GM12878 (cell line): Measurements from ENCODE around the gene ENTPD3. TPM values are rescaled to one million over a fixed set of nuclear protein-coding genes. Genes with fewer than 3 reads are reported as not detected.

Experiments used
- BCL11A ChIP-seq: IDR thresholded peaks from 2 replicates; pipeline ENCODE4 v1.6.1; 2011; ENCODE audit warnings: low read depth, low read length
- CBFB ChIP-seq: IDR thresholded peaks from 2 replicates; pipeline ENCODE4 v1.6.1; 2016; ENCODE audit warnings: antibody characterized with exemption, low read depth
- CEBPB ChIP-seq, 2 experiments: fragments of 150-350 bp in 1 of 2; IDR thresholded peaks; 2 replicates each; pipeline ENCODE4 v1.6.1; 2012 to 2014; ENCODE audit warnings: low read depth in 2 of 2, low read length in 2 of 2, borderline replicate concordance in 1 of 2, inconsistent platforms in 1 of 2
- ETV6 ChIP-seq, 2 experiments: fragments of 450-650 bp in 1 of 2; IDR thresholded peaks in 1 of 2; conservative IDR thresholded peaks in 1 of 2; 2 replicates each; pipeline ENCODE4 v1.6.1; 2014; ENCODE audit warnings: antibody characterized with exemption in 1 of 2, borderline replicate concordance in 1 of 2, low read depth in 1 of 2, mild to moderate bottlenecking in 1 of 2, moderate library complexity in 1 of 2
- JUNB ChIP-seq: IDR thresholded peaks from 2 replicates; pipeline ENCODE4 v1.6.1; 2016; ENCODE audit warnings: antibody characterized with exemption, mild to moderate bottlenecking
- JUND ChIP-seq: IDR thresholded peaks from 2 replicates; pipeline ENCODE4 v1.6.1; 2012; ENCODE audit warnings: low read depth, mild to moderate bottlenecking, low read length, improper control_type of control experiment, moderate library complexity
- MXI1 ChIP-seq: fragments of 150-350 bp; IDR thresholded peaks from 2 replicates; pipeline ENCODE4 v1.6.1; 2011; ENCODE audit warnings: low read depth, mild to moderate bottlenecking, inconsistent platforms, low read length, improper control_type of control experiment
- MYB ChIP-seq: fragments of 150-350 bp; IDR thresholded peaks from 2 replicates; pipeline ENCODE4 v1.6.1; 2014; ENCODE audit warnings: mild to moderate bottlenecking, low read depth, low read length, borderline replicate concordance
- PAX5 ChIP-seq: IDR thresholded peaks from 2 replicates; pipeline ENCODE4 v1.6.1; 2011; ENCODE audit warnings: low read depth, low read length, borderline replicate concordance
- PBX3 ChIP-seq: IDR thresholded peaks from 2 replicates; pipeline ENCODE4 v1.6.1; 2011; ENCODE audit warnings: mild to moderate bottlenecking, low read depth, low read length, moderate library complexity; ENCODE audit not compliant: insufficient replicate concordance
- RAD51 ChIP-seq: fragments of 450-650 bp; IDR thresholded peaks from 2 replicates; pipeline ENCODE4 v1.6.1; 2016; ENCODE audit warnings: moderate library complexity, mild to moderate bottlenecking, inconsistent platforms
- RBBP5 ChIP-seq: fragments of 200-600 bp; sonication (generic); conservative IDR thresholded peaks from 2 replicates; pipeline ENCODE4 v1.6.1; 2016
- RELA ChIP-seq: fragments of 450-650 bp; IDR thresholded peaks from 2 replicates; pipeline ENCODE4 v1.8.0; 2014; ENCODE audit warnings: borderline replicate concordance; ENCODE audit not compliant: partially characterized antibody
- SMAD1 ChIP-seq: fragments of 450-650 bp; IDR thresholded peaks from 2 replicates; pipeline ENCODE4 v1.6.1; 2018; ENCODE audit warnings: mild to moderate bottlenecking, low read depth; ENCODE audit not compliant: partially characterized antibody
- SREBF2 ChIP-seq: IDR thresholded peaks from 2 replicates; pipeline ENCODE4 v1.6.1; 2012; ENCODE audit warnings: mild to moderate bottlenecking, low read length
- TAF1 ChIP-seq: IDR thresholded peaks from 2 replicates; pipeline ENCODE4 v1.6.1; 2011; ENCODE audit warnings: mild to moderate bottlenecking, low read depth, low read length, borderline replicate concordance
- ZBTB40 ChIP-seq: fragments of 450-650 bp; IDR thresholded peaks from 2 replicates; pipeline ENCODE4 v1.6.1; 2016; ENCODE audit warnings: mild to moderate bottlenecking, moderate library complexity, borderline replicate concordance
- ZSCAN29 ChIP-seq: fragments of 450-650 bp; IDR thresholded peaks from 2 replicates; pipeline ENCODE4 v1.6.1; 2017; ENCODE audit warnings: mild to moderate bottlenecking, moderate library complexity
- polyA plus RNA-seq, 11 experiments: library from polyadenylated mRNA; depleted of rRNA in 4 of 11; unstranded in 6 of 11; stranded (reverse) in 5 of 11; fragments of >200 nt; fragmentation: Nextera tagmentation in 4 of 11; fragmentation: Illumina TruSeq in 1 of 11; extraction: Ambion mirVana in 4 of 11; extraction: Trizol in 1 of 11; gene quantifications; 1 replicate in 1 of 11; 2 replicates in 10 of 11; pipeline versions ENCODE4 v1.2.1 to v1.2.3, GENCODE V29; 2011 to 2016; ENCODE audit warnings: inconsistent platforms in 2 of 11, missing spikeins in 2 of 11, low read depth in 1 of 11
- total RNA-seq, 4 experiments: library from RNA; depleted of rRNA in 3 of 4; stranded (reverse); fragments of >200 nt in 3 of 4; fragmentation: Illumina TruSeq in 1 of 4; extraction: Trizol in 1 of 4; gene quantifications; 2 replicates each; pipeline versions ENCODE4 v1.2.1 to v1.2.3, GENCODE V29; 2013 to 2021
- TF ChIP-seq, protein P1 (sequence below): fragments of 450-650 bp; IDR thresholded peaks from 2 replicates; pipeline ENCODE4 v1.6.1; 2018; ENCODE audit warnings: borderline replicate concordance, mild to moderate bottlenecking; ENCODE audit not compliant: partially characterized antibody
- TF ChIP-seq, protein P2 (sequence below): IDR thresholded peaks from 2 replicates; pipeline ENCODE4 v1.6.1; 2011; ENCODE audit warnings: low read depth, low read length, improper control_type of control experiment, borderline replicate concordance

The ENTPD3 gene
- total and polyA plus RNA-seq, 10 of the 15 experiments (the other 5 are each of a cell fraction or from before 2014, with no cell fraction given): 0.03 TPM; not detected in 9

- TF ChIP-seq ETV6 (conservative IDR thresholded peaks at IDR 0.05 in 1 of 2, IDR thresholded peaks at IDR 0.05 in 1 of 2; ENCODE audit: borderline replicate concordance in 1 of 2, low read depth in 1 of 2) (no peak; a peak in 1 of 4 replicates), CEBPB (IDR thresholded peaks at IDR 0.05; ENCODE audit: borderline replicate concordance in 1 of 2, low read depth in 2 of 2, low read length in 2 of 2) (no peak), PBX3 (no peak), ZBTB40 (peak; percentile 83; the same call in 1 of the 2 replicates), TAF1 (peak; percentile 62; the same call in 1 of the 2 replicates), PAX5 (no peak), MYB (no peak), CBFB (no peak; the same call in 1 of the 2 replicates), JUNB (no peak), RBBP5 (no peak), SREBF2 (no peak), SMAD1 (peak; percentile 36), JUND (peak; percentile 80; the same call in 1 of the 2 replicates), MXI1 (0 out of 2 replicates have a peak, but pooled peaks have one; percentile 12), RAD51 (peak; percentile 51; the same call in 1 of the 2 replicates), BCL11A (no peak), ZSCAN29 (no peak), RELA (no peak)
- TF ChIP-seq, protein P1, sequence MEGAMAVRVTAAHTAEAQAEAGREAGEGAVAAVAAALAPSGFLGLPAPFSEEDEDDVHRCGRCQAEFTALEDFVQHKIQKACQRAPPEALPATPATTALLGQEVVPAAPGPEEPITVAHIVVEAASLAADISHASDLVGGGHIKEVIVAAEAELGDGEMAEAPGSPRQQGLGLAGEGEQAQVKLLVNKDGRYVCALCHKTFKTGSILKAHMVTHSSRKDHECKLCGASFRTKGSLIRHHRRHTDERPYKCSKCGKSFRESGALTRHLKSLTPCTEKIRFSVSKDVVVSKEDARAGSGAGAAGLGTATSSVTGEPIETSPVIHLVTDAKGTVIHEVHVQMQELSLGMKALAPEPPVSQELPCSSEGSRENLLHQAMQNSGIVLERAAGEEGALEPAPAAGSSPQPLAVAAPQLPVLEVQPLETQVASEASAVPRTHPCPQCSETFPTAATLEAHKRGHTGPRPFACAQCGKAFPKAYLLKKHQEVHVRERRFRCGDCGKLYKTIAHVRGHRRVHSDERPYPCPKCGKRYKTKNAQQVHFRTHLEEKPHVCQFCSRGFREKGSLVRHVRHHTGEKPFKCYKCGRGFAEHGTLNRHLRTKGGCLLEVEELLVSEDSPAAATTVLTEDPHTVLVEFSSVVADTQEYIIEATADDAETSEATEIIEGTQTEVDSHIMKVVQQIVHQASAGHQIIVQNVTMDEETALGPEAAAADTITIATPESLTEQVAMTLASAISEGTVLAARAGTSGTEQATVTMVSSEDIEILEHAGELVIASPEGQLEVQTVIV: no peak
- TF ChIP-seq, protein P2, sequence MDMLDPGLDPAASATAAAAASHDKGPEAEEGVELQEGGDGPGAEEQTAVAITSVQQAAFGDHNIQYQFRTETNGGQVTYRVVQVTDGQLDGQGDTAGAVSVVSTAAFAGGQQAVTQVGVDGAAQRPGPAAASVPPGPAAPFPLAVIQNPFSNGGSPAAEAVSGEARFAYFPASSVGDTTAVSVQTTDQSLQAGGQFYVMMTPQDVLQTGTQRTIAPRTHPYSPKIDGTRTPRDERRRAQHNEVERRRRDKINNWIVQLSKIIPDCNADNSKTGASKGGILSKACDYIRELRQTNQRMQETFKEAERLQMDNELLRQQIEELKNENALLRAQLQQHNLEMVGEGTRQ: no peak
Observed at GRCh38 chr3:40452876-40453730, 66.1 kb downstream of the ENTPD3 start (continued).
